GM23338 (cell line): ENCODE data around the gene MIEN1.

Source experiments
- CREB1 ChIP-seq: fragments of 250-450 bp; sonication (Bioruptor Pico); IDR thresholded peaks from 2 replicates; pipeline ENCODE4 v1.5.0; 2020; ENCODE audit warnings: low read depth, mild to moderate bottlenecking, moderate library complexity
- EZH2 ChIP-seq: fragments of 200-600 bp; sonication (generic); IDR thresholded peaks from one replicate; pipeline ENCODE4 v1.8.0; 2017; ENCODE audit warnings: antibody characterized with exemption, mild to moderate bottlenecking, low read depth; ENCODE audit not compliant: unreplicated experiment
- EZH2phosphoT487 ChIP-seq: fragments of 200-600 bp; sonication (generic); IDR thresholded peaks from one replicate; pipeline ENCODE4 v1.8.1; 2018; ENCODE audit warnings: antibody characterized with exemption; ENCODE audit not compliant: unreplicated experiment
- JUNB ChIP-seq: IDR thresholded peaks from one replicate; pipeline ENCODE4 v1.6.1; 2016; ENCODE audit warnings: antibody characterized with exemption; ENCODE audit not compliant: unreplicated experiment
- NANOG ChIP-seq: IDR thresholded peaks from 2 replicates; pipeline ENCODE4 v1.6.1; 2016; ENCODE audit warnings: antibody characterized with exemption, borderline replicate concordance
- POLR2AphosphoS5 ChIP-seq: IDR thresholded peaks from 2 replicates; pipeline ENCODE4 v1.6.1; 2016; ENCODE audit warnings: antibody characterized with exemption, low read depth
- STAT1 ChIP-seq: IDR thresholded peaks from one replicate; pipeline ENCODE4 v1.6.1; 2016; ENCODE audit warnings: antibody characterized with exemption; ENCODE audit not compliant: unreplicated experiment
- TF ChIP-seq, protein P1 (sequence below), 2 experiments: fragments of 200-600 bp in 1 of 2; sonication (generic) in 1 of 2; conservative IDR thresholded peaks; 2 replicates each; pipeline versions ENCODE4 v1.5.1 to v1.6.1; 2016 to 2017; ENCODE audit warnings: antibody characterized with exemption in 2 of 2, low read depth in 2 of 2, mild to moderate bottlenecking in 2 of 2, moderate library complexity in 1 of 2
- TF ChIP-seq, protein P2 (sequence below): IDR thresholded peaks from one replicate; pipeline ENCODE4 v1.6.1; 2018; ENCODE audit warnings: antibody characterized with exemption; ENCODE audit not compliant: unreplicated experiment
- TF ChIP-seq, protein P3 (sequence below): fragments of 250-450 bp; sonication (Bioruptor Pico); IDR thresholded peaks from 2 replicates; pipeline ENCODE4 v1.5.0; 2020; ENCODE audit warnings: mild to moderate bottlenecking, moderate library complexity

GRCh38 chr17:39772987-39773934 is 42.9 kb upstream of the MIEN1 start:
- TF ChIP-seq, protein P1, sequence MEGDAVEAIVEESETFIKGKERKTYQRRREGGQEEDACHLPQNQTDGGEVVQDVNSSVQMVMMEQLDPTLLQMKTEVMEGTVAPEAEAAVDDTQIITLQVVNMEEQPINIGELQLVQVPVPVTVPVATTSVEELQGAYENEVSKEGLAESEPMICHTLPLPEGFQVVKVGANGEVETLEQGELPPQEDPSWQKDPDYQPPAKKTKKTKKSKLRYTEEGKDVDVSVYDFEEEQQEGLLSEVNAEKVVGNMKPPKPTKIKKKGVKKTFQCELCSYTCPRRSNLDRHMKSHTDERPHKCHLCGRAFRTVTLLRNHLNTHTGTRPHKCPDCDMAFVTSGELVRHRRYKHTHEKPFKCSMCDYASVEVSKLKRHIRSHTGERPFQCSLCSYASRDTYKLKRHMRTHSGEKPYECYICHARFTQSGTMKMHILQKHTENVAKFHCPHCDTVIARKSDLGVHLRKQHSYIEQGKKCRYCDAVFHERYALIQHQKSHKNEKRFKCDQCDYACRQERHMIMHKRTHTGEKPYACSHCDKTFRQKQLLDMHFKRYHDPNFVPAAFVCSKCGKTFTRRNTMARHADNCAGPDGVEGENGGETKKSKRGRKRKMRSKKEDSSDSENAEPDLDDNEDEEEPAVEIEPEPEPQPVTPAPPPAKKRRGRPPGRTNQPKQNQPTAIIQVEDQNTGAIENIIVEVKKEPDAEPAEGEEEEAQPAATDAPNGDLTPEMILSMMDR (conservative IDR thresholded peaks at IDR 0.05; ENCODE audit: low read depth in 2 of 2): no peak
- TF ChIP-seq NANOG (no peak), STAT1 (no peak), CREB1 (CRISPR knock-in tag) (no peak), POLR2AphosphoS5 (no peak), JUNB (no peak), EZH2phosphoT487 (no peak), EZH2 (no peak)
- TF ChIP-seq, protein P2, sequence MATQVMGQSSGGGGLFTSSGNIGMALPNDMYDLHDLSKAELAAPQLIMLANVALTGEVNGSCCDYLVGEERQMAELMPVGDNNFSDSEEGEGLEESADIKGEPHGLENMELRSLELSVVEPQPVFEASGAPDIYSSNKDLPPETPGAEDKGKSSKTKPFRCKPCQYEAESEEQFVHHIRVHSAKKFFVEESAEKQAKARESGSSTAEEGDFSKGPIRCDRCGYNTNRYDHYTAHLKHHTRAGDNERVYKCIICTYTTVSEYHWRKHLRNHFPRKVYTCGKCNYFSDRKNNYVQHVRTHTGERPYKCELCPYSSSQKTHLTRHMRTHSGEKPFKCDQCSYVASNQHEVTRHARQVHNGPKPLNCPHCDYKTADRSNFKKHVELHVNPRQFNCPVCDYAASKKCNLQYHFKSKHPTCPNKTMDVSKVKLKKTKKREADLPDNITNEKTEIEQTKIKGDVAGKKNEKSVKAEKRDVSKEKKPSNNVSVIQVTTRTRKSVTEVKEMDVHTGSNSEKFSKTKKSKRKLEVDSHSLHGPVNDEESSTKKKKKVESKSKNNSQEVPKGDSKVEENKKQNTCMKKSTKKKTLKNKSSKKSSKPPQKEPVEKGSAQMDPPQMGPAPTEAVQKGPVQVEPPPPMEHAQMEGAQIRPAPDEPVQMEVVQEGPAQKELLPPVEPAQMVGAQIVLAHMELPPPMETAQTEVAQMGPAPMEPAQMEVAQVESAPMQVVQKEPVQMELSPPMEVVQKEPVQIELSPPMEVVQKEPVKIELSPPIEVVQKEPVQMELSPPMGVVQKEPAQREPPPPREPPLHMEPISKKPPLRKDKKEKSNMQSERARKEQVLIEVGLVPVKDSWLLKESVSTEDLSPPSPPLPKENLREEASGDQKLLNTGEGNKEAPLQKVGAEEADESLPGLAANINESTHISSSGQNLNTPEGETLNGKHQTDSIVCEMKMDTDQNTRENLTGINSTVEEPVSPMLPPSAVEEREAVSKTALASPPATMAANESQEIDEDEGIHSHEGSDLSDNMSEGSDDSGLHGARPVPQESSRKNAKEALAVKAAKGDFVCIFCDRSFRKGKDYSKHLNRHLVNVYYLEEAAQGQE: no peak
- TF ChIP-seq, protein P3, sequence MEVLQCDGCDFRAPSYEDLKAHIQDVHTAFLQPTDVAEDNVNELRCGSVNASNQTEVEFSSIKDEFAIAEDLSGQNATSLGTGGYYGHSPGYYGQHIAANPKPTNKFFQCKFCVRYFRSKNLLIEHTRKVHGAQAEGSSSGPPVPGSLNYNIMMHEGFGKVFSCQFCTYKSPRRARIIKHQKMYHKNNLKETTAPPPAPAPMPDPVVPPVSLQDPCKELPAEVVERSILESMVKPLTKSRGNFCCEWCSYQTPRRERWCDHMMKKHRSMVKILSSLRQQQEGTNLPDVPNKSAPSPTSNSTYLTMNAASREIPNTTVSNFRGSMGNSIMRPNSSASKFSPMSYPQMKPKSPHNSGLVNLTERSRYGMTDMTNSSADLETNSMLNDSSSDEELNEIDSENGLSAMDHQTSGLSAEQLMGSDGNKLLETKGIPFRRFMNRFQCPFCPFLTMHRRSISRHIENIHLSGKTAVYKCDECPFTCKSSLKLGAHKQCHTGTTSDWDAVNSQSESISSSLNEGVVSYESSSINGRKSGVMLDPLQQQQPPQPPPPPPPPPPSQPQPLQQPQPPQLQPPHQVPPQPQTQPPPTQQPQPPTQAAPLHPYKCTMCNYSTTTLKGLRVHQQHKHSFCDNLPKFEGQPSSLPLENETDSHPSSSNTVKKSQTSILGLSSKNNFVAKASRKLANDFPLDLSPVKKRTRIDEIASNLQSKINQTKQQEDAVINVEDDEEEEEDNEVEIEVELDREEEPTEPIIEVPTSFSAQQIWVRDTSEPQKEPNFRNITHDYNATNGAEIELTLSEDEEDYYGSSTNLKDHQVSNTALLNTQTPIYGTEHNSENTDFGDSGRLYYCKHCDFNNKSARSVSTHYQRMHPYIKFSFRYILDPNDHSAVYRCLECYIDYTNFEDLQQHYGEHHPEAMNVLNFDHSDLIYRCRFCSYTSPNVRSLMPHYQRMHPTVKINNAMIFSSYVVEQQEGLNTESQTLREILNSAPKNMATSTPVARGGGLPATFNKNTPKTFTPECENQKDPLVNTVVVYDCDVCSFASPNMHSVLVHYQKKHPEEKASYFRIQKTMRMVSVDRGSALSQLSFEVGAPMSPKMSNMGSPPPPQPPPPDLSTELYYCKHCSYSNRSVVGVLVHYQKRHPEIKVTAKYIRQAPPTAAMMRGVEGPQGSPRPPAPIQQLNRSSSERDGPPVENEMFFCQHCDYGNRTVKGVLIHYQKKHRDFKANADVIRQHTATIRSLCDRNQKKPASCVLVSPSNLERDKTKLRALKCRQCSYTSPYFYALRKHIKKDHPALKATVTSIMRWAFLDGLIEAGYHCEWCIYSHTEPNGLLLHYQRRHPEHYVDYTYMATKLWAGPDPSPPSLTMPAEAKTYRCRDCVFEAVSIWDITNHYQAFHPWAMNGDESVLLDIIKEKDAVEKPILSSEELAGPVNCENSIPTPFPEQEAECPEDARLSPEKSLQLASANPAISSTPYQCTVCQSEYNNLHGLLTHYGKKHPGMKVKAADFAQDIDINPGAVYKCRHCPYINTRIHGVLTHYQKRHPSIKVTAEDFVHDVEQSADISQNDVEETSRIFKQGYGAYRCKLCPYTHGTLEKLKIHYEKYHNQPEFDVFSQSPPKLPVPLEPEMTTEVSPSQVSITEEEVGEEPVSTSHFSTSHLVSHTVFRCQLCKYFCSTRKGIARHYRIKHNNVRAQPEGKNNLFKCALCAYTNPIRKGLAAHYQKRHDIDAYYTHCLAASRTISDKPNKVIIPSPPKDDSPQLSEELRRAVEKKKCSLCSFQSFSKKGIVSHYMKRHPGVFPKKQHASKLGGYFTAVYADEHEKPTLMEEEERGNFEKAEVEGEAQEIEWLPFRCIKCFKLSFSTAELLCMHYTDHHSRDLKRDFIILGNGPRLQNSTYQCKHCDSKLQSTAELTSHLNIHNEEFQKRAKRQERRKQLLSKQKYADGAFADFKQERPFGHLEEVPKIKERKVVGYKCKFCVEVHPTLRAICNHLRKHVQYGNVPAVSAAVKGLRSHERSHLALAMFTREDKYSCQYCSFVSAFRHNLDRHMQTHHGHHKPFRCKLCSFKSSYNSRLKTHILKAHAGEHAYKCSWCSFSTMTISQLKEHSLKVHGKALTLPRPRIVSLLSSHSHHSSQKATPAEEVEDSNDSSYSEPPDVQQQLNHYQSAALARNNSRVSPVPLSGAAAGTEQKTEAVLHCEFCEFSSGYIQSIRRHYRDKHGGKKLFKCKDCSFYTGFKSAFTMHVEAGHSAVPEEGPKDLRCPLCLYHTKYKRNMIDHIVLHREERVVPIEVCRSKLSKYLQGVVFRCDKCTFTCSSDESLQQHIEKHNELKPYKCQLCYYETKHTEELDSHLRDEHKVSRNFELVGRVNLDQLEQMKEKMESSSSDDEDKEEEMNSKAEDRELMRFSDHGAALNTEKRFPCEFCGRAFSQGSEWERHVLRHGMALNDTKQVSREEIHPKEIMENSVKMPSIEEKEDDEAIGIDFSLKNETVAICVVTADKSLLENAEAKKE (CRISPR knock-in tag): no peak
